Measurements from ENCODE around the gene SLC12A7. TPM values are rescaled to one million over a fixed set of nuclear protein-coding genes. Genes with fewer than 3 reads are reported as not detected.

SLC12A7 gene
- total and polyA plus RNA-seq, 2 donors (not counting 1 experiment from before 2014, with no cell fraction given), result 2.9 to 23.9 TPM

- Histone ChIP-seq H3K36me3 (ENCODE audit: control insufficient read depth, insufficient read depth, low read length) (no peaks in the 10 kb centered on the region), H3K27ac (ENCODE audit: insufficient read depth, low read length) (no peak overlapping the region), H3K9me3 (ENCODE audit: control insufficient read depth, insufficient read depth, low read depth, low read length) (no peaks in the 10 kb centered on the region), H2AFZ (ENCODE audit: low read length) (no peak overlapping the region), H4K20me1 (ENCODE audit: control insufficient read depth, extremely low read depth, insufficient read depth, low read length) (no peaks in the 10 kb centered on the region), H3K9ac (ENCODE audit: insufficient read depth, low read length) (no peak overlapping the region), H3K79me2 (ENCODE audit: control insufficient read depth, insufficient read depth, low read length) (no peaks in the 10 kb centered on the region), H3K27me3 (ENCODE audit: control insufficient read depth, insufficient read depth, low read length) (no peaks in the 10 kb centered on the region), H3K4me2 (ENCODE audit: extremely low read depth, insufficient read depth, low read length) (no peak overlapping the region), H3K4me3 (replicated peaks in 1 of 4; ENCODE audit: control extremely low read depth in 1 of 4, insufficient read depth in 1 of 4, low read depth in 3 of 4, low read length in 4 of 4) (no peak overlapping the region), H3K4me1 (ENCODE audit: control insufficient read depth, extremely low read depth, insufficient read depth, low read length) (no peaks in the 10 kb centered on the region)
- no peak for TF ChIP-seq CTCF (conservative IDR thresholded peaks at IDR 0.05 in 1 of 2, IDR thresholded peaks at IDR 0.05 in 1 of 2; ENCODE audit: low read depth in 1 of 2, low read length in 2 of 2)
- no peak for TF ChIP-seq EZH2 (IDR thresholded peaks at IDR 0.05; ENCODE audit: low read length, missing control alignments)
- DNase-seq (ENCODE audit: low read depth in 2 of 2), result no peak
Measured at GRCh38 chr5:1141834-1142233, 30.0 kb upstream of the SLC12A7 start.

GRCh38 chr5:1140818-1141189 is 28.9 kb upstream of the SLC12A7 start:
- Histone ChIP-seq H3K27me3 (ENCODE audit: control insufficient read depth, insufficient read depth, low read length) (no peaks in the 10 kb centered on the region), H4K20me1 (ENCODE audit: control insufficient read depth, extremely low read depth, insufficient read depth, low read length) (no peaks in the 10 kb centered on the region)
- no peak for DNase-seq (ENCODE audit: low read depth in 2 of 2)

GRCh38 chr5:1140171-1140817 is 28.4 kb upstream of the SLC12A7 start:
- Histone ChIP-seq H3K4me1 (ENCODE audit: control insufficient read depth, extremely low read depth, insufficient read depth, low read length) (no peaks in the 10 kb centered on the region), H3K9ac (ENCODE audit: insufficient read depth, low read length) (no peak overlapping the region), H3K79me2 (ENCODE audit: control insufficient read depth, insufficient read depth, low read length) (no peaks in the 10 kb centered on the region), H3K27ac (ENCODE audit: insufficient read depth, low read length) (no peak overlapping the region), H3K4me2 (ENCODE audit: extremely low read depth, insufficient read depth, low read length) (no peak overlapping the region), H2AFZ (ENCODE audit: low read length) (no peak overlapping the region), H4K20me1 (ENCODE audit: control insufficient read depth, extremely low read depth, insufficient read depth, low read length) (no peaks in the 10 kb centered on the region), H3K27me3 (ENCODE audit: control insufficient read depth, insufficient read depth, low read length) (no peaks in the 10 kb centered on the region), H3K9me3 (ENCODE audit: control insufficient read depth, insufficient read depth, low read depth, low read length) (no peaks in the 10 kb centered on the region), H3K36me3 (ENCODE audit: control insufficient read depth, insufficient read depth, low read length) (no peaks in the 10 kb centered on the region), H3K4me3 (replicated peaks in 1 of 4; ENCODE audit: control extremely low read depth in 1 of 4, insufficient read depth in 1 of 4, low read depth in 3 of 4, low read length in 4 of 4) (no peak overlapping the region)
- peak; percentile 56 to 67 for TF ChIP-seq CTCF (conservative IDR thresholded peaks at IDR 0.05 in 1 of 2, IDR thresholded peaks at IDR 0.05 in 1 of 2; ENCODE audit: low read depth in 1 of 2, low read length in 2 of 2)
- TF ChIP-seq EZH2 (IDR thresholded peaks at IDR 0.05; ENCODE audit: low read length, missing control alignments), result no peak
- DNase-seq (ENCODE audit: low read depth in 2 of 2), result peak; percentile 22 to 28

More at GRCh38 chr5:1140818-1141189, 28.9 kb upstream of the SLC12A7 start:
- Histone ChIP-seq H3K36me3 (ENCODE audit: control insufficient read depth, insufficient read depth, low read length) (no peaks in the 10 kb centered on the region), H3K9ac (ENCODE audit: insufficient read depth, low read length) (no peak overlapping the region), H3K79me2 (ENCODE audit: control insufficient read depth, insufficient read depth, low read length) (no peaks in the 10 kb centered on the region), H3K27ac (ENCODE audit: insufficient read depth, low read length) (no peak overlapping the region), H3K4me2 (ENCODE audit: extremely low read depth, insufficient read depth, low read length) (no peak overlapping the region), H3K4me1 (ENCODE audit: control insufficient read depth, extremely low read depth, insufficient read depth, low read length) (no peaks in the 10 kb centered on the region), H3K4me3 (replicated peaks in 1 of 4; ENCODE audit: control extremely low read depth in 1 of 4, insufficient read depth in 1 of 4, low read depth in 3 of 4, low read length in 4 of 4) (no peak overlapping the region), H2AFZ (ENCODE audit: low read length) (no peak overlapping the region), H3K9me3 (ENCODE audit: control insufficient read depth, insufficient read depth, low read depth, low read length) (no peaks in the 10 kb centered on the region)
- no peak for TF ChIP-seq EZH2 (IDR thresholded peaks at IDR 0.05; ENCODE audit: low read length, missing control alignments)
- no peak for TF ChIP-seq CTCF (conservative IDR thresholded peaks at IDR 0.05 in 1 of 2, IDR thresholded peaks at IDR 0.05 in 1 of 2; ENCODE audit: low read depth in 1 of 2, low read length in 2 of 2)
